GM15510 (cell line): Measurements from ENCODE around the gene NDE1.

Experiments used
- POLR2A ChIP-seq: IDR thresholded peaks from 3 replicates; pipeline ENCODE4 v1.6.1; 2011; ENCODE audit warnings: borderline replicate concordance; ENCODE audit not compliant: insufficient read length; ENCODE audit errors: extremely low read depth

Gene NDE1

GRCh38 chr16:15616012-15616411 is 34.0 kb upstream of the NDE1 start:
- TF ChIP-seq POLR2A = no peak

- TF ChIP-seq POLR2A = no peak
These were observed 33.4 kb upstream of the NDE1 start for GRCh38 chr16:15616475-15617165.

GRCh38 chr16:15617901-15618300 is 32.1 kb upstream of the NDE1 start:
- TF ChIP-seq POLR2A = no peak

GRCh38 chr16:15618392-15618791 is 31.7 kb upstream of the NDE1 start:
- no peak for TF ChIP-seq POLR2A

- TF ChIP-seq POLR2A = no peak
These were observed 29.3 kb upstream of the NDE1 start for GRCh38 chr16:15620611-15621195.

- no peak for TF ChIP-seq POLR2A
These were observed 28.6 kb upstream of the NDE1 start for GRCh38 chr16:15621456-15621855.

- no peak for TF ChIP-seq POLR2A
These were observed 28.2 kb upstream of the NDE1 start for GRCh38 chr16:15621889-15622288.

- no peak for TF ChIP-seq POLR2A
These were observed 18.2 kb upstream of the NDE1 start for GRCh38 chr16:15631730-15632409.

- no peak for TF ChIP-seq POLR2A
These were observed 14.1 kb upstream of the NDE1 start for GRCh38 chr16:15635926-15636325.

GRCh38 chr16:15636392-15636873 is 13.6 kb upstream of the NDE1 start:
- TF ChIP-seq POLR2A = no peak

- TF ChIP-seq POLR2A = no peak
These were observed 10.9 kb upstream of the NDE1 start for GRCh38 chr16:15639061-15639568.

- no peak for TF ChIP-seq POLR2A
These were observed 9.1 kb upstream of the NDE1 start for GRCh38 chr16:15640966-15641365.

GRCh38 chr16:15641753-15642556 is 8.1 kb upstream of the NDE1 start:
- no peak for TF ChIP-seq POLR2A

GRCh38 chr16:15642557-15643047 is 7.4 kb upstream of the NDE1 start:
- peak; percentile 70 for TF ChIP-seq POLR2A
